Measurements from ENCODE around the gene CHST5. TPM values are rescaled to one million over a fixed set of nuclear protein-coding genes. Genes with fewer than 3 reads are reported as not detected.
"Not testable (repeated sequence)": the region's sequence is repeated elsewhere in the genome, so short reads cannot be mapped to it uniquely, and the experiment has no call there.

The CHST5 gene
- polyA plus RNA-seq, 1 of the 3 experiments (the other 2 are of a cell fraction): 0.49 TPM

GRCh38 chr16:75498605-75499322 is 37.1 kb downstream of the CHST5 start:
- H3K4me1 ChIP-seq (ENCODE audit: control insufficient read depth in 1 of 2, insufficient read depth in 2 of 2, low read depth in 1 of 2, low read length in 1 of 2); DNase-seq; H2AFZ ChIP-seq (ENCODE audit: low read depth); H3K27me3 ChIP-seq (ENCODE audit: insufficient read depth); H3F3A ChIP-seq (replicated peaks; ENCODE audit: insufficient read depth); H3K9me2 ChIP-seq; POLR2A ChIA-PET; H4K20me1 ChIP-seq (ENCODE audit: insufficient read depth); H3K4me3 ChIP-seq (ENCODE audit: low read depth in 2 of 2, low read length in 1 of 2); H3K27ac ChIP-seq (ENCODE audit: low read depth in 2 of 2, low read length in 1 of 2); H3K36me3 ChIP-seq (replicated peaks in 1 of 2; ENCODE audit: control insufficient read depth in 1 of 2, insufficient read depth in 2 of 2, low read length in 1 of 2); H3K4me2 ChIP-seq; H3K79me2 ChIP-seq (ENCODE audit: insufficient read depth); H3K9ac ChIP-seq; H3K9me3 ChIP-seq: not testable (repeated sequence)
- WGBS (ENCODE audit: low lambda C conversion rate): 21% methylated on average over 9 of the region's 13 CpGs
- CTCF ChIA-PET: interaction anchor here (1.3 kb wide), 1 partner anchor 18 kb away, joined by 7 read pairs; no protein-coding TSS in a partner anchor
- peak; percentile 39 for TF ChIP-seq PBX3 (IDR thresholded peaks at IDR 0.05)
- peak; percentile 57 for TF ChIP-seq NFIC (IDR thresholded peaks at IDR 0.05; ENCODE audit: borderline replicate concordance)

- WGBS (ENCODE audit: low lambda C conversion rate): 80% methylated on average over 4 of the region's 4 CpGs
- H3K4me1 ChIP-seq (ENCODE audit: control insufficient read depth in 1 of 2, insufficient read depth in 2 of 2, low read depth in 1 of 2, low read length in 1 of 2): peaks cover 5 to 7% of the 10 kb centered on the region in 2 experiments; a peak in 2 of 4 replicates
- H3K79me2 ChIP-seq (ENCODE audit: insufficient read depth): no peaks in the 10 kb centered on the region
- no peak for DNase-seq
- H3K4me2 ChIP-seq: no peak overlapping the region
- CTCF ChIA-PET: interaction anchor here (0.7 to 2.1 kb wide), 9 partner anchors 14 to 298 kb away, joined by 3 to 11 read pairs (median 3); no protein-coding TSS in a partner anchor
- no peaks in the 10 kb centered on the region for H3K9me2 ChIP-seq
- H3K27me3 ChIP-seq (ENCODE audit: insufficient read depth): no peaks in the 10 kb centered on the region
- H3K36me3 ChIP-seq (replicated peaks in 1 of 2; ENCODE audit: control insufficient read depth in 1 of 2, insufficient read depth in 2 of 2, low read length in 1 of 2): no peaks in the 10 kb centered on the region
- H3F3A ChIP-seq (replicated peaks; ENCODE audit: insufficient read depth): peaks cover 4% of the 10 kb centered on the region
- H4K20me1 ChIP-seq (ENCODE audit: insufficient read depth): no peaks in the 10 kb centered on the region
- H3K27ac ChIP-seq (ENCODE audit: low read depth in 2 of 2, low read length in 1 of 2): no peak overlapping the region
- no peaks in the 10 kb centered on the region for H3K9me3 ChIP-seq
- POLR2A ChIA-PET: interaction anchor here (0.9 kb wide), 1 partner anchor 18 kb away, joined by 3 read pairs; no protein-coding TSS in a partner anchor
- no peak for TF ChIP-seq PBX3 (IDR thresholded peaks at IDR 0.05)
- no peak overlapping the region for H3K9ac ChIP-seq
- no peak overlapping the region for H2AFZ ChIP-seq (ENCODE audit: low read depth)
- H3K4me3 ChIP-seq (ENCODE audit: low read depth in 2 of 2, low read length in 1 of 2): no peak overlapping the region
Observed at GRCh38 chr16:75497558-75497957, 38.4 kb downstream of the CHST5 start.

- Histone ChIP-seq H3K9ac (no peak within 1 kb of the TSS), H3F3A (replicated peaks; ENCODE audit: insufficient read depth) (peaks cover 4% of the 10 kb centered on the region), H3K9me3 (no peaks in the 10 kb centered on the region), H3K79me2 (ENCODE audit: insufficient read depth) (no peaks in the 10 kb centered on the region), H4K20me1 (ENCODE audit: insufficient read depth) (no peaks in the 10 kb centered on the region), H3K27me3 (ENCODE audit: insufficient read depth) (no peaks in the 10 kb centered on the region), H3K9me2 (no peaks in the 10 kb centered on the region), H3K27ac (ENCODE audit: low read depth in 2 of 2, low read length in 1 of 2) (no peak within 1 kb of the TSS), H3K4me2 (peak within 1 kb of the TSS; percentile 60; the same call in 1 of the 2 replicates), H2AFZ (ENCODE audit: low read depth) (no peak within 1 kb of the TSS), H3K36me3 (replicated peaks in 1 of 2; ENCODE audit: control insufficient read depth in 1 of 2, insufficient read depth in 2 of 2, low read length in 1 of 2) (no peaks in the 10 kb centered on the region), H3K4me1 (ENCODE audit: control insufficient read depth in 1 of 2, insufficient read depth in 2 of 2, low read depth in 1 of 2, low read length in 1 of 2) (peaks cover 7 to 12% of the 10 kb centered on the region in 2 experiments; a peak in 2 of 4 replicates), H3K4me3 (ENCODE audit: low read depth in 2 of 2, low read length in 1 of 2) (peak within 1 kb of the TSS in 1 of 2 experiments; percentile 37; a peak in 2 of 4 replicates)
- CTCF ChIA-PET: interaction anchor here (1.0 to 2.7 kb wide), 6 partner anchors 22 to 296 kb away, joined by 3 to 15 read pairs (median 4); no protein-coding TSS in a partner anchor
- POLR2A ChIA-PET: interaction anchor here (0.7 kb wide), 1 partner anchor 32 kb away, joined by 4 read pairs; no protein-coding TSS in a partner anchor
- DNase-seq: peak; percentile 67
- WGBS (ENCODE audit: low lambda C conversion rate): 48% methylated on average over 10 of the region's 43 CpGs
- TF ChIP-seq FOXM1 (IDR thresholded peaks at IDR 0.05; ENCODE audit: low read depth) (no peak), USF2 (IDR thresholded peaks at IDR 0.05; ENCODE audit: borderline replicate concordance, low read depth, low read length) (no peak), GABPA (IDR thresholded peaks at IDR 0.05; ENCODE audit: low read depth) (no peak), SMC3 (IDR thresholded peaks at IDR 0.05; ENCODE audit: low read depth, low read length) (no peak), CHD2 (IDR thresholded peaks at IDR 0.05; ENCODE audit: low read length, partially characterized antibody) (no peak), ZBTB33 (IDR thresholded peaks at IDR 0.05; ENCODE audit: borderline replicate concordance, low read depth) (no peak), IRF3 (IDR thresholded peaks at IDR 0.05; ENCODE audit: low read depth, low read length) (no peak), EZH2phosphoT487 (IDR thresholded peaks at IDR 0.05; ENCODE audit: borderline replicate concordance, low read depth) (no peak), EP300 (IDR thresholded peaks at IDR 0.05; ENCODE audit: borderline replicate concordance in 1 of 2, low read depth in 1 of 2, low read length in 1 of 2) (no peak)
Observed at GRCh38 chr16:75495076-75495674, 40.7 kb downstream of the CHST5 start, which contains the start of gene CHST6. CHST6 (minus strand) TSS chr16:75495441; CDS start chr16:75479828, 15,613 bp downstream.

All from SK-N-SH (cell line).